Measurements from ENCODE around the gene BLMH.

- TF ChIP-seq POLR2A (IDR thresholded peaks at IDR 0.05; ENCODE audit: low read depth, low read length) (no peak), CTCF (IDR thresholded peaks at IDR 0.05 in 2 of 3, conservative IDR thresholded peaks at IDR 0.05 in 1 of 3; ENCODE audit: control insufficient read depth in 2 of 3, extremely low read depth in 1 of 3, insufficient read depth in 1 of 3, low read depth in 3 of 3, low read length in 3 of 3) (peak; percentile 38 to 70 (median 65)), IRF4 (IDR thresholded peaks at IDR 0.05; ENCODE audit: low read depth, low read length) (no peak), EZH2 (IDR thresholded peaks at IDR 0.05; ENCODE audit: borderline replicate concordance, control insufficient read depth, low read depth, low read length) (no peak), CREM (IDR thresholded peaks at IDR 0.05; ENCODE audit: low read depth) (no peak), CBX5 (IDR thresholded peaks at IDR 0.05; ENCODE audit: low read depth) (no peak)
Observed at GRCh38 chr17:30236766-30237165, 55.0 kb downstream of the BLMH start.

All from GM12878 (cell line).